HG03342 (cell line): ENCODE results near the gene KLF7.
"Not testable (repeated sequence)": the region's sequence is repeated elsewhere in the genome, so short reads cannot be mapped to it uniquely, and the experiment has no call there.

ENCODE experiments used
- ATAC-seq: cut with Tn5 transposase; IDR thresholded peaks from one replicate; pipeline ENCODE4 v1.9.1; 2021; ENCODE audit warnings: mild to moderate bottlenecking, moderate library complexity; ENCODE audit not compliant: unreplicated experiment

KLF7 gene

DNA sequence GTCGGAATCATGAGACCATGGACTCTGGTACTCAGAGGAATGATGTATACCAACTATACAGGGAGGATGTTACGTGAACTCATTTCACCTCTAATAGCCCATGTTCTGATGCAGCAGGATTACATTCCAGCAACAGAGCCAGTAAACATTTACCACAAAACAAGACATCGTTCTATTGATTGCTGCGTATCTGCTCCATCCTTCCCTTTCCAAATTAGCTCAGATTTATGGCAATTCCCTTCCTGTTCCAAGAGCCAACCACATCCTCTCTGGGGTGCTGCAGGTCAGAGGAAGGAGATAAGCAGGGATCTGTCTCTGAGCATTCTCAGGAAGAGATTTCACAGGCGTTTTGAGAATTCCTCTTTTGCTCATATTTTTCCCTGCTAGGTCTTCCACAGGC lies 98.3 kb downstream of the KLF7 start:
- no peak for ATAC-seq

DNA sequence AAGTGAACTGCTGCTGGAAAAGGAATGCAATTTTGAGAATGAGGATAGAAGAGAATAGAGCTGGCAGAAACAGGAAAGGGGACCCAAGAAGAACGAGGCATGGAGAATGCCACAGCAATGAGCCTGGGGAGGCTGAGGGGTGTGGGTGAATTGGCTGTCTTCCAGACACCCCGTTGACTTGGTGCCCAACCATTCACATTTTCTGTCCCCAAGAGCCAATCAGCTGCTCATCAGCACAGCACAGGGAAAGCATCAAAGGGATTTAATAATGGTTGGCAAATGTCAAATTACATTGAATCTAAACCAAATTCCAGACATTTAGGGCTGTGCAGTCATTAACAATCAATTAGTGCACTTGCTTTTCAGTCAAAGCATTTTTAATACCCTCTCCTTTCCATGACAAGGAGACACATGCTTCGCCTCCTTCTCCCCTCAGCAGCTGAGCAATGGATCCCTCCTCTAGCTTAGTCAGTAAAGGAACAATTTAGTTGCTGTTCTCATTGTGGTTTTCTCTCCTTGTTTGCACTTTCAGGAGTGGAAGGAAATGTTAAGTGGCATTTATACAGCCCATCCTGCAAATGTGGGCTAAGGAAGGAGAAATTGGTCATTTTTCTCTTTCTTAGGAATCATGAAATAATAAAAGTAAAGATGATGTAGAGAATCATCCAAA lies 98.8 kb downstream of the KLF7 start:
- ATAC-seq = no peak

DNA sequence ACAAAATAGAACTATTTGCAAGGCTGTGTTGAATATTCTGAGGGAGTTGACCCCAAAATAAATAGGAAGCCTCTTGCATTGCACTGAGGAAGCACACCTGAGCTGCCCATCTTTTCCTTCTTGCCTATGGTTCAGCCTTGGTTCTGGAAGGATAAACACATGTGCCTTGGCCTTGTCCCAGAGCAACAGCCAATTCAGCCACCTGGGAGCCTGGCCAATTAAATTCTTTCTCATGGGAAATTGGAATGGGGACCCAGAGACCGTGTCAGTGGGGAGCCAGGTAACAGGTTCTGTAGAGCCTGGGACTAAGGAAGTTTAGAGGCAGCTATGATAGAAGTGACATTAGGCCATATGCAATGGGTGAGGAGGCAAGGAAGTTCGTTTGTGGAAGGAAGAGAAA lies 99.6 kb downstream of the KLF7 start:
- ATAC-seq = no peak

DNA sequence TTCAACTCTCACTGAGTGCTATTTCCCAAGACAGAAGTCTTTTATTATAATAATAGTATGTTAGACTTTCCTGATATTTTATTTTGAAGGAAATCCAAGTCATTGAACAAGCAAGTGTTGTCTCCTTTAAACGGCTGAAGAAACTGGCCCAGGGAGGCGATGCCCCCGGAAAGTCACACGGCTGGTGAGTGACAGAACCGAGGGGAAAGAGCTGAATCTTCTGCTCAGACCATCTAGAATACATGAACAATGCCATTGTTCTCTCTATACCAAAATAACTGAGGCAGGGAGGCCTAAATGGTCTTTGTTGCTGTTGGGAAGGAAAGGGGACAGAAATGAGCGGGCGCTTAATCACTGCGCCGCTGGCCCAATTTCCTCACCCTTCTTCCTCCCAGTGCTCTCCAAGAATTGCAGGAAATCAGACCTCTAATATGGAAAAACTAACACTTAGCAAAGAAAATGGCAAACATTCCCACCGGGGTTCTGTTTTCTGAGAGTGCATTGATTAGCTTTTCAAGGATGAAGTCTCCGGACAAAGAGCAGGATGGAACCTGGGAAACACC lies 101.5 kb downstream of the KLF7 start:
- ATAC-seq = no peak

DNA sequence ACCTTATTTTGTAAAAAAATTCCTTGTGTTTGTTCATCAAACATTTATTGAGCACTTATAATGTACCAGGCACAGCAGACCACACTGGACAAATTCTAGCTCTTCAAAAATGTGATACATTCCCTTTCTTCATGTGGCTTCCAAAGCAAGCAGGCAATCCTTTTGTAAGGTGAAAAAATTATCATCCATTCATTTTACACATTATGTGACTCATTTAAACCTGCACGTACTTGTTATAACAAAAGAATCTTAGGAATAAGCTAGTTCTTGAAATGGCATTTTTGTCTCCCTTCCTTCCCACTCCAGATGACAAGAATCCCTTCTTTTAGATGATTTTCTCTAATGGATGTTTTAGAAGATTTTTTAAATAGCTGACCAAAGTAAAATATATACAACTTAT lies 104.6 kb downstream of the KLF7 start:
- no peak for ATAC-seq

DNA sequence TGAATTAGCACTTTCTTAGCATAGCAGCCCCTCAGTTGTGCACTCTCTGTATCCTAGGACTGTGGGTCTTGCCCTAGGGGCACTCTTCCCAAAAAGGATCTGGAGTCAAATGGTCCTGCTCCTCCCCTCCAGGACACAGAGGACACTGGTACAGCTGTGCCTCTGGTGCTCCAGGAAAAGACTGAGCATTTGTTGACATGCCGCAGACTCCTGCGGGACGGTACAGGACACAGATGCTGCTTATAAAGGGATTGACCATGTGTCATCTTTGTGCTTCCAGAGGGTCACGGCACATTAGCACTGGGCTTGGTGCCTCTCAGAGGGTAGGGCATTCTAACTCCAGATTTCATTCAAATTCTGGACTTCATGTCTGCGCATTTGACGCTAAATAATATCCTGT lies 110.5 kb downstream of the KLF7 start:
- no peak for ATAC-seq

DNA sequence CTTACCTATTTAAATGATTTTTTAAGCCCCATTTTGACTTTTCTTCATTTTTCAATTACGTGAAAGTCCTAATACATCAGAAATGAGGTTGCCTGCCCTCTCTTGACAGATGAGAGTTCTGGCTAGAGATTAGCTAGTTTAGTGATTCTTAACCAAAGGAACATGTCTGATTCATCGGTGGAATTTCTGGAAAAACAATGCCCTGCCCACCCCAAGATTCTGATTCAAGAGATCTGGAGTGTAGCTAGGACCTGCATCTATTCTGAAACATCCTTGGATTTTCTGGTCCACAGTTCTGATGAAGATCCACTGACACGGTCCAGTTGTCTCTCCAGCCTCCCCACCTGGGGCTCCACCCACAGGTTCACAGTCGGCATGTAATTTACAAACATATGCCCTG lies 111.2 kb downstream of the KLF7 start:
- ATAC-seq = no peak

DNA sequence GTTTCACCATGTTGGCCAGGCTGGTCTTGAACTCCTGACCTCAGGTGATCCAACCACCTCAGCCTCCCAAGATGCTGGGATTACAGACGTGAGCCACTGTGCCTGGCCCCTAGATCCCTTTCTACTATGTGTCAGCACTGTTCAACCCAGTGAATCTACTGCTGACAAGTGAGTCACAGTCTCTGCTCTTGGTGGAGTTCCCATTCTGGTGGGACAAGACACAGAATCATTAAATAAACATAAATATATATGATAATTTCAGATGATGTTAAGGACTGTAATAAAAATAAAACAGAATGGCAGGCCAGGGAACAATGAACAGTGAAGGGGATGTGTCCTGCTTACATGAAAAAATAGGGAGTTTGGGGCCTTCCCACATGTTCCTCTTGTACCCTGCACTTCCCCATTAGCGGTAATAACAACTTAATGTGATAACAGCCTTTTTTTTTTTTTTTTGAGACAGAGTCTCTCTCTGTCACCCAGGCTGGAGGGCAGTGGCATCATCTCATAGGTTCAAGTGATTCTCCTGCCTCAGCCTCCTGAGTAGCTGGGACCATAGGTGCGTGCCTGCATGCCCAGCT lies 114.3 kb downstream of the KLF7 start:
- ATAC-seq = no peak

DNA sequence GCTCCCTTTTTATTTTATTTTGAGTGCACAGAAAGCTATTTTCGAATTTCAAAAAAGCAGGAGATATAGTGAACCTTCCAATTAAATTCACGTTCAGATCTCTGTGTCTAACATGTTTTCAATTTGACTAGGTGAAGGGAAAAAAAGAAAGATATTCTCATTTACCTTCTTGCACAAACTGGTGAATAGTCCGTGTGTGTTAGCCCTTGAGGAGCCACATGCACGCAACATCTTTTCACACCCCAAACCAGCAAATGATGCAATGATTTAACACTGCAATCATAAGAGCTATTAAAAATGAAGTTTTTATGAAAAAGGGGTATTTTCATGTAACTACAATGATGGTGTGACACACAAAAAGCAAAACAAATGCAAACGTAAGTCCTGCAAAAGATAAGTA lies 116.6 kb downstream of the KLF7 start:
- ATAC-seq = no peak

DNA sequence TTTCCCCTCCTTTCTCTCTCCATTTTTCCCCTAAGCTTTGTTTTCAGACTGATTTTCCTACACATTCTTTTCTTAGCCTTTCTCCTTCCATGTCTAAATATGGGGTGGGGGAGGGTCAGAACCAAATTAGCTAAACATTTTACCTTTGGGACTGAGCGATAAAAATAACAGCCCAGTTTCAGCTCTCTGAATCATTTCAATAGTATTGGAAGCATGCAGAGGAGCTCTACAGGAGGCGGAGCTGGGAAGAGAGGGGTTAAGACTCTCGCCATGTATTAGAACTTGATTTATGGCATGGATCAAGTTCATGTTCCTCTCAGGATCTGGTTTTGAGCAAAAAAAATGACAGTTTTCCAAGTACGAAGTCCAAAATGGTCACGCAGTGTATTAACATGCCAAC lies 117.3 kb downstream of the KLF7 start:
- no peak for ATAC-seq

DNA sequence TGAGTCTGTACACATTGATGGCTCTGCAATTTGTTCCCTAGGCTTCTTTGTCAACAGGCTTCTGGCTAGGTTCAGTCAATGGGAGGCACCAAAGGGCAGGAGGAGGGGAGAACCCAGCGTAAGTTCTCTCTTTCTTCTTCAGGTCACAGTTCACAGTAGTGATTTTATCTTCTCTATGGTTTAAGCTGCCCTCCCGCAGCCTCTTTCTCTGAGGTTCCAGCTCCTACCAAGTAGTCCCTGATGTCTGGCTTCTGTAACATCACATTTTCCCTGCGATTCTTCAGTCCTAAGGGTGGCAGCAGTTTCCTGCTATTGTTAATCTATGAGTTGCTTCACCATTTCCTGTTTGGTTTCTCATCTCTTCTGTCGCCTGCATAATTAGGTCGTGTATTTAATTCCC lies 119.0 kb downstream of the KLF7 start:
- ATAC-seq = no peak

DNA sequence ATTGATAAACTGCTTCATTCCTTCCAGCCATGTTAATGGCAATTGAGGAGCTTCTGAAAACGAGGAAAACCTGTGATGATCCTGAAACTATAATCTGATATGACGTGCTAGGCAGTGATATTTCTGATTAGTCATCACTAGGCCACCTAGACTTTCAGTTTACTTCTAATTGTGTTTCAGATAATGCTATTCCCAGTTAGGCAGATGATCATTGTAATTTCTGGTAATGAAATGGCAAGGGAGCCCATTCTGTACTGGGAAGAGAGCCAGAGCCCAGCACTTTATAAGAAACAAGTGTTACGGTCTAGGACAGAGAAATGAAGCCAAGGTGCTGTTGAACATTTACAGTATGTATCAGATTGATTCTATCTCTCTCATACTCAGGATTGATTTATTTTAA lies 120.2 kb downstream of the KLF7 start:
- no peak for ATAC-seq

DNA sequence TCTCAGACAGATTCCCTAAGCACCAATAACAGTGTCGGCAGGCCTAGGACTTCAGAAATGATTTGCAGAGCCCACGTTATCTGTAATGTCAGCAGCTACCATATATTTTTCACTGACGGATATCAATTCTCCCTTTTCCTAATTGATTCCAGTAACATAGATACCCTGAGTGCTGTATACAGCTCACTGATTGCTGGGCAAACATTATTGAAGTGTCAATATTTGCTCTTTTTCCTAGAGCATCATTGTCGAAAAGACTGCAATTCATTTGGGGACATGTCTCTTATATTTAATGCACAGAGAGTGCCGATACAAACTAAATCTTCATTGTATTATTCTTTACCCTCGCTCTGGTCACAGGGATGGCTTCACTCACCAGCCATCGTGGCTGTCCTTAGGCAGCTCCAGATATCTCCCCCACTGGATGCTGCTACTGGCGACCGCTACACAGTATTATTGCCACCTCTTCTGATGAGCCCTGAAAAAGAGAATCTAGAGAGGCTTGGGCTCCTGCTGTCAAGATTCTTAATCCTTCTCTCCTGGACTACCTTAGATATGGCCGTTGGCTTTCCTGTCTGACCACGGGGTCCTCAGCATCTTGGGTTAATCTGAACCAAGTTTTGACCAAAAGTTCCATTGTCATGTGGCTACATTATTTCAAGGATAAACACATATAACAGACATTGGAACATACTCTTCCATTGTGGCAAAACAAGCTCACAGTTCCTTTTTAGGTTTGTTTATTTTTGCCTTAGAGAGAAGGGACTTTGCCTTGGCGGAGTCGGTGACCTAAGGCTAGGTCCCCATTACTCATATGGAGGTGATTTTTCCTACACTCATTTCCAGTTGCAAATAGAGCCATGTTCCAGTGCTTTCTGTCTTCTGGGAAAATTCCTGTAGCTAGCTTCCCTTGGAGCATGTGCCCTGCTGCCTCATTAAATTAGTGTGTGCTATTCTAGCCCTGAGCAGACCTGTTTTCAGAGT lies 121.1 kb downstream of the KLF7 start:
- no peak for ATAC-seq

DNA sequence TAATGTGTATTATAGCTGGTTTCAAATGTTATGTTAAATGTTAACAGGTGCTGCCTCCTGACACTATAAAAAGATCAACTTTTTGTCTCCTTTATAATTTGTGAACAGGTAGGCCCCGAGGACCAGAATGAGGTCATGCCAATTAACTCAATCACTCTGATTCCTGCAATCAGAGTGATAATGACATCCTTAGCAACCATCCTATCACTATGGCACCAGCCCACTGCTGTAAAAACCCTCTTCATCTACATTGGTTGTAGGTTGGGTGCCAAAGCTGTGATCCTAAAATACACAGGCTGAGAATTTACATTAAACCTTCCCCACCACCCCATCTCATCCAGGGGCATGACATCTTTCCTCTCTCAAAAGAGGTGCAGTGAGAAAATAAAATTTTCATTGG lies 122.9 kb downstream of the KLF7 start:
- ATAC-seq = no peak

DNA sequence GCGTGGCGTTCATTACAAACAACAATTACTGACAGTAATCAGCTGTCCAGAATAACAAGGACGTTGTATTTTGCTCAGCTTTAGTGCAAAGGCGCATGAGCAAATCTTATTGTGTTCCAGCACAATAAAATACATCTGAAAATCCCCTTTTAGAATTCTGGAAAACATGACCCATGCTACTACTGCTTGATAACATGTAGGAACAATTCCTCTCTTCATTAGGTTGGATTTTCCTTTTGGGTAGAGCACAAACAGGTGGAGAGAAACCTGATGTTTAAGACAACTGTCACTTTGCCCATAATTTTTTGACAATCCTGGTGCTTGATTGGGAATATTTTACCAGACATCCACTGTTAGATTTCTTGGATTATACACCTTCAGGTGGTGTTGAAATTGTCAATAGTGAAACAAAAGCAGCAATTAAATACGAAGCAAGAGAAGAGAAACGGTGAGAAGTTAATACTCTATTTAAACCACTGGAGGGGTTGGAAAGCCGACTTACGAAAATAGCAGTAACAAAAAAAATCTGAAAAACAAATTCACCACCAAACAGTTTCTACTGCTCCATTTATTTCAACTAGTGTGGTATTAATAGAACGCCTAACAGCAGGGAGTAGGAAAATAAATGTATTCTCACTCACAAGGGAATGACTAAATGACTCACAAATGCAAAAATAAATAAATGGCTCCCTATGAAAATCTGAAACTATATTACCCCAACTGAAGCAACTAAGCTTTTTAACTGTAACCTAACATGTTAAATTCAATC lies 123.8 kb downstream of the KLF7 start:
- ATAC-seq = no peak

DNA sequence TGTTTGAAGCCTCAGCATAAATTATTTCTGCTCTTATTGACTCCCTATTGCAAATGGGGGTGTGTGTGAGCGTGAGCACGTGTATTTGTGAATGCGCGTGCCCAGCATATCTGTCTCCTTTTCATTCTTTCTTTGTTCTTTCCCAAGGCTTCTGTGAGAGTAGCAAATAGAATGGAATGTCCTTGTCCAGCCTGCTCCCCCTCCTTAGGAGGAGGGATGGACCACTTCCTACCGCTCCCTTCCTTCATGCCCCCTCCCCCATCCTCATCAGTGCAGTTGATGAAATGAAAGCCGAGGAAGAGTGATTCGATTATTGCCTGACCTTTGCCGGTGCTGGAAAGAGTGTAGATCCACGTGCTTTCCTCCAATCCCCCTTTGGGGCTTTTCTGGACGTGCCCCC lies 124.5 kb downstream of the KLF7 start:
- ATAC-seq = no peak

DNA sequence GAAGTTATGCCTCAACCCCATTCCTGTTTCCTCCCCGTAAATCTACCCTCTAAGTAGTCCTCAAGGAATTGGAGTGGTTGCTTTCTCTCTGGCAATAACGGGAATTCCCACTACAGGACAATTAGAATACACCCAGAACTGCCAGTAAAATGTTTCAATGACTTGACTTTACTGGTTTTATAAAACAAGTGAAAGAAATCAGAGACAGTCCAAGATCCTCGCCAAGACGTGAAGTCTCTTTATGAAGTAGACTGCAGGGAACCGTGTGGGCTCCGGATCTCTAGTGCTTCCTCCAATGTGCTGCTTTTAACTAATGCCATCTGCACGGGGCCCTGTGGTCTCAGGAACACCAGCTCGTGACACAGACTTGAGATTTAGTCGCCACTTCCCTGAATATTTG lies 125.1 kb downstream of the KLF7 start:
- ATAC-seq = no peak

DNA sequence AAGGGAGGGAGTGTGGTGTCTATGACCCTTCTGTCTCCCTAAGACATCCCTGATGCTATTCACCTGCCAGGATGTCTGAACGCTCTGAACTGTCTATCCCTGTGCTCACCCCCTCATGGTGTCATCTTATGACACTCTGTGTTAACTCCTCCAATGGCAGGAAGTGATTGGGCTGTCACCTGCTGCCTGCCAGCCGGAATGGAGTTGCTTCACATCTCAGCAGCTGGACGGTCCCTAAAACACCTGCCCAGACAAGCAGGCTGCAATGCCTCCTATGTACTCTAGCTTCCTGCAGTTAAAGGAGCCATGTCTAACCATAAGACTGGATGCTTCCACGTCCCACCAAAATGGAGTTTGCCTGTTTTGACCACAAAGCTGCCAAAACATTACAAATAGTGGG lies 126.5 kb downstream of the KLF7 start:
- no peak for ATAC-seq

DNA sequence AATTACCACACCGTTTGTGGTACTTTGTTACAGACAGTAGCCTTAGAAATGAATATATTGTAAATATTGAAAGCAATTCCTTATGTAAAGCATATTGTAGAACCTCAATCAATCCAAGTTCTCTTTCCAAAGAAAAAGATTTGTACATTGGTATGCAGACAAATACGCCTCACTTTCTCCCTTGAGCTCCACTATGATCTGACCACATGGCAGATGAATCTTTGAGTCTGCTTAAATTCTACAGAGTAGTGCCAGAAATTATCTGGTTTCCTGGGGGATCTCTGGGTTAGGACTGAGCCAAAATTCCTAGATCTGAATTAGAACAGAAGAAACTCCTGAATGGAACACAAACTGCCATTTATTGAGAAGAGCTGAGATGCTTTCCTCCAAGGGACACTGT lies 127.4 kb downstream of the KLF7 start:
- no peak for ATAC-seq

DNA sequence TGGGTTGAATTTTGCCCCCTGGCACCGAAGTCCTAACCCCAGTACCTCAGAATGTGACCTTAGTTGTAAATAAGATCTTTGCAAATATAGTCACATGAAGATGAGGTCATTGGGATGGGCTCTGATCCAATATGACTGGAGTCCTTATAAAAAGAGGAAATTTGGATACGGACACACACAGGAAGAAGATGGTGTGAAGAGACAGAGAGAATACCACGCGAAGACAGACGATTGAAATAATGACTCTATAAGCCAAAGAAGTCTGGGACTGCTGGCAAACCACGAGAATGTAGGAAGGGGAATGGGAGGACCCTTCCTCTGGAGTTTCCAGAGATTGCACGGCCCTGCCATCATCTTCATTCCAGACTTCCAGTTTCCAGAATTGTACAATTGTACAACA lies 127.9 kb downstream of the KLF7 start:
- ATAC-seq = no peak

DNA sequence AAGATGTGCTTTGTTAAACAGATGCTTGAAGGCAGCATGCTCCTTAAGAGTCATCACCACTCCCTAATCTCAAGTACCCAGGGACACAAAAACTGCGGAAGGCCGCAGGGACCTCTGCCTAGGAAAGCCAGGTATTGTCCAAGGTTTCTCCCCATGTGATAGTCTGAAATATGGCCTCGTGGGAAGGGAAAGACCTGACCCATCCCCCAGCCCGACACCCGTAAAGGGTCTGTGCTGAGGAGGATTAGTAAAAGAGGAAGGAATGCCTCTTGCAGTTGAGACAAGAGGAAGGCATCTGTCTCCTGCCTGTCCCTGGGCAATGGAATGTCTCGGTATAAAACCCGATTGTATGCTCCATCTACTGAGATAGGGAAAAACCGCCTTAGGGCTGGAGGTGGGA lies 128.7 kb downstream of the KLF7 start:
- not testable (repeated sequence) for ATAC-seq
